ENCODE data around the gene KANSL3. TPM values are rescaled to one million over a fixed set of nuclear protein-coding genes. Genes with fewer than 3 reads are reported as not detected.

KANSL3 gene
- total and polyA plus RNA-seq, 9 of the 15 experiments (the other 6 are each of a cell fraction or from before 2014, with no cell fraction given) = 11.3 to 43.7 (median 27.9) TPM

DNA sequence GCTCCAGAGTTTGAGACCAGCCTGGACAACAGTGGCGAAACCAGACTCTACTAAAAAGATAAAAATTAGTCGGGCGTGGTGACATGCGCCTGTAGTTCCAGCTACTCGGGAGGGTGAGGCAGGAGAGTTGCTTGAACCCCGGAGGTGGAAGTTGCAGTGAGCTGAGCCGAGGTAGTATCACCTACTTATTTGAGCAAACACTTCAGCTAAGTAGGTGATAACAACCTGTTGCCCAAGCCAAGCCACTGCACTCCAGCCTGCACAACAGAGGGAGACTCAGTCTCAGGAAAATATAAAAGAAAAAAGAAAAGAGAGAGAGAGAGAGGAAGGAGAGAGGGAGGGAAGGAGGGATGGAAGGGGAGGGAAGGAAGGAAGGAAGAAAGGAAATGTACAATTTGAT is 25.7 kb upstream of the KANSL3 start:
- H3K9ac ChIP-seq (ENCODE audit: insufficient read depth in 1 of 2, low read depth in 2 of 2, low read length in 2 of 2) = no peak overlapping the region
- intact Hi-C loops (cut with micrococcal nuclease) (no loop called here), in situ Hi-C loops (cut with MboI) (no loop called here)
- H3K9me1 ChIP-seq (ENCODE audit: control insufficient read depth, insufficient read depth, low read length) = no peaks in the 10 kb centered on the region
- no peak overlapping the region for H3K27ac ChIP-seq (ENCODE audit: extremely low read depth, low read depth, low read length)
- H3K4me2 ChIP-seq (ENCODE audit: insufficient read depth, low read length) = no peak overlapping the region
- no peak overlapping the region for H2AFZ ChIP-seq (ENCODE audit: low read depth, low read length)
- no peak for TF ChIP-seq PHF21A (IDR thresholded peaks at IDR 0.05; ENCODE audit: borderline replicate concordance, low read depth)
- TF ChIP-seq JUN (IDR thresholded peaks at IDR 0.05; ENCODE audit: borderline replicate concordance, low read depth, low read length) = no peak
- TF ChIP-seq JUN (CRISPR knock-in tag; IDR thresholded peaks at IDR 0.05; ENCODE audit: borderline replicate concordance) = no peak
- no peak for TF ChIP-seq RAD51 (IDR thresholded peaks at IDR 0.05; ENCODE audit: borderline replicate concordance, low read depth)
- peaks cover 7 to 23% of the 10 kb centered on the region in 2 experiments for H3K27me3 ChIP-seq (ENCODE audit: control insufficient read depth in 2 of 2, insufficient read depth in 2 of 2, low read length in 2 of 2)
- CTCF ChIA-PET (ENCODE audit: low intra/inter-chr PET ratio) = no interaction called here
- POLR2A ChIA-PET = interaction anchor here (0.6 to 1.9 kb wide), 2 partner anchors 8 to 120 kb away, joined by 3 to 8 read pairs; no protein-coding TSS in a partner anchor
- H3K9me3 ChIP-seq (replicated peaks; ENCODE audit: control insufficient read depth, insufficient read depth, low read depth, low read length) = peaks cover 4% of the 10 kb centered on the region; the same call in 1 of the 2 replicates
- H3K4me1 ChIP-seq (replicated peaks in 1 of 2; ENCODE audit: control insufficient read depth in 2 of 2, insufficient read depth in 2 of 2, low read length in 2 of 2) = no peaks in the 10 kb centered on the region; a peak in 1 of 5 replicates
- H3K36me3 ChIP-seq (ENCODE audit: control insufficient read depth, insufficient read depth, low read length) = no peaks in the 10 kb centered on the region
- FAIRE-seq (no peak), ATAC-seq (no peak), DNase-seq (ENCODE audit: extremely low read depth in 1 of 4, low spot score in 3 of 4) (no peak)
- H4K20me1 ChIP-seq (replicated peaks; ENCODE audit: control insufficient read depth, insufficient read depth, low read length) = no peaks in the 10 kb centered on the region
- no TSS peak for BruUV-seq (replicated peaks)
- no peaks in the 10 kb centered on the region for H3K79me2 ChIP-seq (ENCODE audit: control insufficient read depth, insufficient read depth, low read length)
- 7% methylated on average over 7 of the region's 7 CpGs for WGBS (ENCODE audit: insufficient coverage, low coverage, missing lambda C conversion rate)
- H3K4me3 ChIP-seq = no peak overlapping the region

DNA sequence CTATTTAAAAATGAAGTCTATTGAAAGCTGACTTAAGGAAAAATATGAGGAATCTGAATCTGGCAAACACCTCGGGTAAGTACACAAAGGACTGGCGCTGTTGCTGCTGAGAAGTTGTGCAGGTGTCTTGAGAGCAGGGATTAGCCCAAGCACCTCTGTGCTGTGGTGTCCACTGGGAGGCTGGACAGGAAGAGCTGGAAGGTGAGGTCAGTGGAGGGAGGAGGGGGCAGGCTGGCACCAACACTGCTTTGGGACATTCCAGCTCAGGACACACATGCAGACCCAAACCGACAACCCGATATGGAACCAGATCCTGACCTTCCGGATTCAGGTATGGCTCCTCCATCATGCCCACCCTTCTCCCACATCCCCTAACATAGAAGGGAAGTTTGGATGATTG is 25.1 kb upstream of the KANSL3 start:
- no TSS peak for BruUV-seq (replicated peaks)
- 15% methylated on average over 5 of the region's 5 CpGs for WGBS (ENCODE audit: insufficient coverage, low coverage, missing lambda C conversion rate)
- Histone ChIP-seq H3K4me3 (no peak overlapping the region), H3K27me3 (ENCODE audit: control insufficient read depth in 2 of 2, insufficient read depth in 2 of 2, low read length in 2 of 2) (peaks cover 5 to 21% of the 10 kb centered on the region in 2 experiments; a peak in 4 of 5 replicates), H3K79me2 (ENCODE audit: control insufficient read depth, insufficient read depth, low read length) (no peaks in the 10 kb centered on the region), H3K4me2 (ENCODE audit: insufficient read depth, low read length) (no peak overlapping the region), H4K20me1 (replicated peaks; ENCODE audit: control insufficient read depth, insufficient read depth, low read length) (no peaks in the 10 kb centered on the region), H3K4me1 (replicated peaks in 1 of 2; ENCODE audit: control insufficient read depth in 2 of 2, insufficient read depth in 2 of 2, low read length in 2 of 2) (no peaks in the 10 kb centered on the region; a peak in 1 of 5 replicates), H3K9me3 (replicated peaks; ENCODE audit: control insufficient read depth, insufficient read depth, low read depth, low read length) (peaks cover 4% of the 10 kb centered on the region; the same call in 1 of the 2 replicates), H2AFZ (ENCODE audit: low read depth, low read length) (no peak overlapping the region), H3K27ac (ENCODE audit: extremely low read depth, low read depth, low read length) (no peak overlapping the region), H3K9me1 (ENCODE audit: control insufficient read depth, insufficient read depth, low read length) (no peaks in the 10 kb centered on the region), H3K36me3 (ENCODE audit: control insufficient read depth, insufficient read depth, low read length) (no peaks in the 10 kb centered on the region), H3K9ac (ENCODE audit: insufficient read depth in 1 of 2, low read depth in 2 of 2, low read length in 2 of 2) (peak overlapping the region in 1 of 2 experiments; percentile 28; a peak in 1 of 4 replicates)
- ChIA-PET POLR2A (interaction anchor here (0.6 to 0.8 kb wide), 3 partner anchors 9 to 414 kb away, joined by 3 to 4 read pairs (median 3); no protein-coding TSS in a partner anchor), CTCF (ENCODE audit: low intra/inter-chr PET ratio) (no interaction called here)
- no peak for TF ChIP-seq ZNF57 (CRISPR knock-in tag; IDR thresholded peaks at IDR 0.05)
- no peak for TF ChIP-seq ZNF12 (CRISPR knock-in tag; IDR thresholded peaks at IDR 0.05)
- DNase-seq (ENCODE audit: extremely low read depth in 1 of 4, low spot score in 3 of 4) (no peak), FAIRE-seq (no peak), ATAC-seq (no peak)
- intact Hi-C loops (cut with micrococcal nuclease) (no loop called here), in situ Hi-C loops (cut with MboI) (no loop called here)

Measured in K562 (cell line).